ENCODE data around the gene GDAP1L1.
A peak's percentile ranks its signal among the peaks of the same experiment; 100 is the strongest.

GDAP1L1 gene

GRCh38 chr20:44268802-44269201 lies 21.7 kb downstream of the GDAP1L1 start:
- no peak for DNase-seq (ENCODE audit: low read depth in 2 of 2)
- no peak for TF ChIP-seq CTCF (IDR thresholded peaks at IDR 0.05; ENCODE audit: low read depth, low read length)
- no peak overlapping the region for H3K4me3 ChIP-seq (replicated peaks in 1 of 2; ENCODE audit: low read depth in 2 of 2, low read length in 2 of 2)

GRCh38 chr20:44271915-44272663 lies 25.0 kb downstream of the GDAP1L1 start:
- peak; percentile 22 for TF ChIP-seq CTCF (IDR thresholded peaks at IDR 0.05; ENCODE audit: low read depth, low read length)
- no peak for DNase-seq (ENCODE audit: low read depth in 2 of 2)
- H3K4me3 ChIP-seq (replicated peaks in 1 of 2; ENCODE audit: low read depth in 2 of 2, low read length in 2 of 2) = no peak overlapping the region

- DNase-seq (ENCODE audit: low read depth in 2 of 2) = no peak
- no peak for TF ChIP-seq CTCF (IDR thresholded peaks at IDR 0.05; ENCODE audit: low read depth, low read length)
- H3K4me3 ChIP-seq (replicated peaks in 1 of 2; ENCODE audit: low read depth in 2 of 2, low read length in 2 of 2) = no peak overlapping the region
These were observed 26.4 kb downstream of the GDAP1L1 start for GRCh38 chr20:44273231-44274215.

- no peak for TF ChIP-seq CTCF (IDR thresholded peaks at IDR 0.05; ENCODE audit: low read depth, low read length)
- DNase-seq (ENCODE audit: low read depth in 2 of 2) = no peak
- H3K4me3 ChIP-seq (replicated peaks in 1 of 2; ENCODE audit: low read depth in 2 of 2, low read length in 2 of 2) = no peak overlapping the region
These were observed 27.4 kb downstream of the GDAP1L1 start for GRCh38 chr20:44274303-44275017.

GRCh38 chr20:44279228-44279627 lies 32.1 kb downstream of the GDAP1L1 start:
- H3K4me3 ChIP-seq (replicated peaks in 1 of 2; ENCODE audit: low read depth in 2 of 2, low read length in 2 of 2) = no peak overlapping the region
- peak; percentile 53 to 92 for DNase-seq (ENCODE audit: low read depth in 2 of 2)
- TF ChIP-seq CTCF (IDR thresholded peaks at IDR 0.05; ENCODE audit: low read depth, low read length) = no peak

GRCh38 chr20:44280387-44280786 lies 33.3 kb downstream of the GDAP1L1 start:
- DNase-seq (ENCODE audit: low read depth in 2 of 2) = no peak
- TF ChIP-seq CTCF (IDR thresholded peaks at IDR 0.05; ENCODE audit: low read depth, low read length) = no peak
- H3K4me3 ChIP-seq (replicated peaks in 1 of 2; ENCODE audit: low read depth in 2 of 2, low read length in 2 of 2) = no peak overlapping the region
